MM.1S (cell line): ENCODE data around the gene RAB25.

Experiments
- EZH2 ChIP-seq: fragments of 300-600 bp; sonication (generic); optimal IDR thresholded peaks from 2 replicates; pipeline ENCODE3; 2017; ENCODE audit warnings: low read depth, mild to moderate bottlenecking, antibody characterized with exemption, low read length, mixed read lengths
- EZH2phosphoT487 ChIP-seq: fragments of 300-600 bp; sonication (generic); IDR thresholded peaks from 2 replicates; pipeline ENCODE4 v1.6.1; 2018; ENCODE audit warnings: antibody characterized with exemption, low read length
- TF ChIP-seq, protein P1 (sequence below): fragments of 300-600 bp; sonication (generic); IDR thresholded peaks from 2 replicates; pipeline ENCODE4 v1.5.1; 2016; ENCODE audit warnings: antibody characterized with exemption, low read length, mixed read lengths

DNA sequence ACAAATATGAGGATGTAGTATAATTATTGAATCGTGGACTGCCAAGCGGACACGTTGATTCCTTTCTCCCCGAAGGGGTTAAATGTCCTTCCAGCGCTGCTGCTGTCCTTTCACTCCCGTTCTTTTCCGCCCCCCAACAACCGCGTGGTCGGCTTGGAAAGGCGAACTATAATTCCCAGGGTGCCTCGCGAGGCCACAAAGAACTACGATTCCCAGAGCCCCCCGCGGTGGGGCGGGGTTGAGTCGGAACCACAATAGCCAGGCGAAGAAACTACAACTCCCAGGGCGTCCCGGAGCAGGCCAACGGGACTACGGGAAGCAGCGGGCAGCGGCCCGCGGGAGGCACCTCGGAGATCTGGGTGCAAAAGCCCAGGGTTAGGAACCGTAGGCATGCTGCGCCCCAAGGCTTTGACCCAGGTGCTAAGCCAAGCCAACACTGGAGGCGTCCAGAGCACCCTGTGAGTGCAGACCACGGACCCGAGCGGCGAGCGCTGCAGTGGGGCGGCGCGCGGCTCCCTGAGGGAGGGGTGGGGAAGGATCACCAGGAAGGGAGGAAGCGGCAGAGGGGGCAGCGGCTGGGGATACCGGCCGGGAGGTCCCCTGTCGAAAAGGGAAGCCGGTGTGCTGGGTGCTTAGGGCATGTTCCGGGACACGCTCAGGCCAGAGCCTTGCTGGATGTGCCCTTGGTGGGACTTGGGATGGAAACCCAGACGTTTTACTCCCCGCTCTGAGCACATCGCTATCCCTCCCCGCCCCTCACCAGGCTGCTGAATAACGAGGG, 6.3 kb upstream of the RAB25 start, which contains the start of gene LAMTOR2:
- TF ChIP-seq, protein P1, sequence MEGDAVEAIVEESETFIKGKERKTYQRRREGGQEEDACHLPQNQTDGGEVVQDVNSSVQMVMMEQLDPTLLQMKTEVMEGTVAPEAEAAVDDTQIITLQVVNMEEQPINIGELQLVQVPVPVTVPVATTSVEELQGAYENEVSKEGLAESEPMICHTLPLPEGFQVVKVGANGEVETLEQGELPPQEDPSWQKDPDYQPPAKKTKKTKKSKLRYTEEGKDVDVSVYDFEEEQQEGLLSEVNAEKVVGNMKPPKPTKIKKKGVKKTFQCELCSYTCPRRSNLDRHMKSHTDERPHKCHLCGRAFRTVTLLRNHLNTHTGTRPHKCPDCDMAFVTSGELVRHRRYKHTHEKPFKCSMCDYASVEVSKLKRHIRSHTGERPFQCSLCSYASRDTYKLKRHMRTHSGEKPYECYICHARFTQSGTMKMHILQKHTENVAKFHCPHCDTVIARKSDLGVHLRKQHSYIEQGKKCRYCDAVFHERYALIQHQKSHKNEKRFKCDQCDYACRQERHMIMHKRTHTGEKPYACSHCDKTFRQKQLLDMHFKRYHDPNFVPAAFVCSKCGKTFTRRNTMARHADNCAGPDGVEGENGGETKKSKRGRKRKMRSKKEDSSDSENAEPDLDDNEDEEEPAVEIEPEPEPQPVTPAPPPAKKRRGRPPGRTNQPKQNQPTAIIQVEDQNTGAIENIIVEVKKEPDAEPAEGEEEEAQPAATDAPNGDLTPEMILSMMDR: no peak
- TF ChIP-seq EZH2 (no peak), EZH2phosphoT487 (no peak)
